SIG-M5 treated with dmso at 0.1 percent for 504 hours (cell line): ENCODE measurements around the gene NDUFS8.

Source experiments
- DNase-seq: peaks from one replicate; lab custom pipeline; 2025; ENCODE audit not compliant: unreplicated experiment; lab: John Stamatoyannopoulos, UW

NDUFS8 gene

GRCh38 chr11:68076371-68077042 is 46.0 kb downstream of the NDUFS8 start:
- DNase-seq: no peak

- DNase-seq: no peak
These were observed 47.4 kb downstream of the NDUFS8 start for GRCh38 chr11:68077617-68078582.

- no peak for DNase-seq
These were observed 50.4 kb downstream of the NDUFS8 start for GRCh38 chr11:68080860-68081259.

GRCh38 chr11:68081691-68082090 is 51.2 kb downstream of the NDUFS8 start:
- DNase-seq: no peak

GRCh38 chr11:68082481-68082880 is 52.0 kb downstream of the NDUFS8 start:
- no peak for DNase-seq

- no peak for DNase-seq
These were observed 53.0 kb downstream of the NDUFS8 start for GRCh38 chr11:68083517-68083916.
